Activated CD4-positive, alpha-beta T cell treated with anti-CD3 and anti-CD28 coated beads, Interleukin-2, amount 50 U/mL, for 4 hours (primary cell): Measurements from ENCODE around the gene MEG3.

Experiments used
- DNase-seq, 2 experiments: peaks; one replicate each; pipeline ENCODE4 v3.0.0-alpha.2; 2020

The MEG3 gene

DNA sequence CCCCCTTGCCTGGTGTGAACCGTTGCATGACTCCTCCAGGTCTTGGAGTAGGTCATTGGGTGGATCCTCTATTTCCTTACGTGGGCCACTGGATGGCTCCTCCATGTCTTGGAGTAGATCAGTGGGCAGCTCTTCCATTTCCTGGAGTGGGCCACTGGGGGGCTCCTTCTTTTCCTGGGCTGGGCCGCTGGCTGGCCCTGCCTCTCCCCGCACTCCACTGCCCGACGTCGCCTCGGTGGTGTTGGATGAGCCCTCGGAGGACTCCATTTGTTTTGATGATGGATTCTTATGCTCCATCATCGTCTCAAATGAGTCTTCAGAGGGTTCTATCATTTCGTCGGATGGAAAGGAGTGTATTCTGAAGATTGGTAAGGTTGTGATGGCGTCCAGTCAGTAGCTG, 58.5 kb downstream of the MEG3 start:
- DNase-seq: no peak

DNA sequence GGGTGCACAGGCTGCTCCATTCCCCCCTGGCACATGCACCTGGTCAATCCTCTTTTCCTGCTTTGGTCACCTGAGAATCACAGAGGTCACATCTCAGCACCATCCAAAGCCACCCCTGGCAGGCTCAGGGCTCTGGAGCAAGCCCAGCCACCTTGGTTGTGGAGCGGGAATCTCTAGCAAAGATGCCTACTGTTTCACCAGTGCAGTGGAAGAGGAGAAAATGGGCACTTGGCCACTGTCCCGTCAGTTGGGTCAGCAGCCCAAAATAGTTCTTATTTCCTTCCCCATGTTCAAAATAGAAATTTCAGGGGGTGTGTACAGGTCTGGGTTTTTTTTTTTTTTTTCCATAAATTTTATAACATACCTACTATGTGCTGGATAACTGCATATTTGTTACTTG, 59.3 kb downstream of the MEG3 start:
- no peak for DNase-seq

DNA sequence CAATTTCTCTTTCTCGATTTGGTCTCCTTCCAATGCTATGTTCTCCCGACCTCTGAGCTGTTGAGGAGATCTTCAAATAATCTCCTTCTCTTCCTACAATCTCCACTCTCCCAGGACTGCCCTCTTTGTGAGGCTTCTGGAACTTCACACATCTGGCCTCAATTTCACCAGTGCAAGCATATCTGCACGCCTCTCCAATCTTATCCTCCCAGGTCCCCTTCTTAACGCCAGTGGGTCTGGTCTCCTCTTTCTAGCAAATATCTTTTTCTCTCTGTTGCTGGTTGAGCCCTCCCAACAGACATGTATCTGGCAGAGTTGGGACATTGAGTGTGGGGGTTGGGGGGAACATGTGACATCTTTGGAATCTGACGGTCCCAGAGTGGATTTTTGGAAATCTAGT, 59.7 kb downstream of the MEG3 start:
- no peak for DNase-seq

DNA sequence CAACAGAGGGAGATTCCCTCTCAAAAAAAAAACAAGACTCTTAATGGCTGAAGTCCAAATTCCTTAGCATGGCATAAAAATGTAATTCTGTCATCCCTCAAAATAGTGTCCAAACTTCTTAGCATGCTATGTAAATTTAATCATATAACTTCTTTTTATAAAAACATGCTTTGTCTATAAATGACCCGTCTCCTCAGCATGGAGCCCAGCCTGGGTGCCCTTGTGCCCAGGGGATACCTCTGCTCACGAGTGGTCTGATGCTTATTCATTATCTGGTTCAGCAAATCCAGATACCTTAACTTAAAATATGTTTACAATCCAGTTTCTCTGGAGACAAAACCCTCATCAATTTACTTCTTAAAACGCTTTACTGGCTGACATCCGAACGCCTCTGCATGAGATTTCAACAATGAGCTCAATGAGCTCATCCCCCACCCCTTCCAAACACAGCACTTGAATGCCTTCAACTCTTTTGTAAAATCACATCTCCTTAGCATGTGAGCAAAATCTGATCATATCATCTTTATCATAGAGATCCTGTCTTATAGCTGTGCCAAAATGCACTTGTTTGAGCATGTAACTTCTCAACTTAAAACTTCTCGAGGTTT, 61.9 kb downstream of the MEG3 start:
- no peak for DNase-seq

DNA sequence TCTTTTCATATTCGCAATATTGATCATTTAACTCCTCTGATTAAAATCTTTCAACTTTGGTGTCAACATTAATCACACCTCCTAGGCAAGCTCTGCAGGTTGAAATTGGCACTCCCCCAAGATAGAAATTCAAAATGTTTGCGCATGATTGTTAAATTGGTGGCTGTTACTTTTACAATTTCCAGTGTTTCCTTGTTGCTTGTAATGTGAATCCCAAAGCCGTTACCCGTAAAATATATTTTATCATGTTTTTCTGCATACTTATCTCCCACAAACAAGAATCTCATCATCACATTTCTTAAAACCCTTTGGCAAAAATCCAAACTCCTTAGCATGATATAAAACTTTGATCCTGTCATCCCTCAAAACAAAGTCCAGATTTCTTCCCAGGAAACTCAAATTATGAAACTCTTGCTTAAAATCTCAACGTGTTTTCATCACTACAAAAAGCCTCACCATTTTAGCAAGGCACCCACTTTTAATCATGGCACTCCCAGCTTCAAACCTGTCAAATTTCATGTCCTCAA, 62.9 kb downstream of the MEG3 start:
- no peak for DNase-seq

DNA sequence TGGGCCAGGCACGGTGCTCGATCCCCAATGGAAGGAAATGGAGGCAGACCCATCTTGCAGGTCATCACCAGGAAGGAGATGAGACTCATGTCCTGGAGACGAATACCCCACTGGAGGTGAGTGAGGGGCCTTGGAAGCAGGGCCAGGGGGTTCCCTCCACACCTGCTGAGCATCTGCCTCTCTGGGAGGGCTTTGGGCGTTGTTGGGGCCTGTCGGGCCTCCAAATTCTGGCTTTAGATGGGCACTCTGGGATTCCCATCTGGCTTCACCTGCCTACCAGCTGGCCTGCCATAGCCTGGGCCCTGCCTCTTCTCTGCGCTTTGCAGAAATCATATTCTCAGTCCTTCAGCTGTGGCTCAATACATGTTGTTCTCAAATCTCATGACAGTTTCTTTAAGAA, 63.7 kb downstream of the MEG3 start:
- DNase-seq: no peak

DNA sequence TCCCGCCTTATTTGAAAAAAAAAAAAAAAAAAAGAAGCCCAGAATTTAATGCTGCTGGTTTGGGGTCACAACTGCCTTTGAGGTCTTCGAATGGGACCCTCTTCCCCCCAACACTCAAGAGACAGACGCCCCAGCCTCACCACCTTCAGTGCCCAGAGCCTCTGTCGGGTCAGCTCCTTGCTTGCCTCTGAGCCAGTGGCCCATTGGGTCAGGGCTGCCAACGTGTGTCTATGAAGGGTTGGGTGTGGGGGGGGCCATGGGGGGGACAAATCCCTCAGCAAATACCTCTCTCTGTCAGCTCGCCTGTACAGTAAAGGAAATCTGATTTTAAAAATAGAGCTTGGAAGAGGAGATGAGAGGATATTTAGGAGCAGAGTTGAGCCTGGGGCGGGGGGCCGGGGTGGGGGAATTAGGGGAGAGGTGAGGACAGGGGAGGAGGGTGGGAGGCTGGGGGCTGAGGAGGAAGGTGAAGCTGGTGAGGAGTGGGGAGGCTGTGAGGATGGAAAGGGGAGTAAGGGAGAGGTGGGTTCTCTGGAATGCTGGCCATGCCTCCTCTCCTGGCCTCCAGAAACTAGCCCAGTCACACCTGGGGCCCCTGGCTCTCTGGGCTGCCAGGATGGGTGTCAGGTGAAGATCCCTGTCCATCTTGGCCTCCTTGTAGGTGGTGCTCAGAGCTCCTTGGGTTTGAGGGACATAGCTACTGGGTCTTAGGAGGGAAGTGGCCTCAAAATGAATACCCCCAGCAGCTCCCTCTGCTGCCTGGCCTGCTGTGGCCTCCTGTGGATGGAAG, 64.3 kb downstream of the MEG3 start:
- no peak for DNase-seq

DNA sequence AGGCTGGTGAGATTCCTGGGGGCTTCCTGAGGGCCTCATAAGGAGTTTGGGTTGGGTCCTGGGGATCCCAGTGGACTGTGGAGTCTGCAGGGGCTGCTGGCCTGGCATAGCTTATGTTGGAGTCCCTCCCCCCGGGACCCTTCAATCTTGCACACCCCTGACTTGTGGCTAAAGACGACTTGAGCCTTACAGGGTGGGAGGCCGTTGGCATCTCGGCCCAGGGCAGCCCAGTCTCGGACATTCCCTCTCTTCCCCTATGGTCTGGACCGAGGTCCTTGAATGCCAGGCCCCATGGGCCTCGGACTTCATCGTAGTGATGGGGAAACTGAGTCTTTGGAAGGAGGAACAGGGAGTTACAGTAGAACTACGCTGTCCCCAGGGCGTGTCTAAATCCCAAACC, 65.1 kb downstream of the MEG3 start:
- no peak for DNase-seq

DNA sequence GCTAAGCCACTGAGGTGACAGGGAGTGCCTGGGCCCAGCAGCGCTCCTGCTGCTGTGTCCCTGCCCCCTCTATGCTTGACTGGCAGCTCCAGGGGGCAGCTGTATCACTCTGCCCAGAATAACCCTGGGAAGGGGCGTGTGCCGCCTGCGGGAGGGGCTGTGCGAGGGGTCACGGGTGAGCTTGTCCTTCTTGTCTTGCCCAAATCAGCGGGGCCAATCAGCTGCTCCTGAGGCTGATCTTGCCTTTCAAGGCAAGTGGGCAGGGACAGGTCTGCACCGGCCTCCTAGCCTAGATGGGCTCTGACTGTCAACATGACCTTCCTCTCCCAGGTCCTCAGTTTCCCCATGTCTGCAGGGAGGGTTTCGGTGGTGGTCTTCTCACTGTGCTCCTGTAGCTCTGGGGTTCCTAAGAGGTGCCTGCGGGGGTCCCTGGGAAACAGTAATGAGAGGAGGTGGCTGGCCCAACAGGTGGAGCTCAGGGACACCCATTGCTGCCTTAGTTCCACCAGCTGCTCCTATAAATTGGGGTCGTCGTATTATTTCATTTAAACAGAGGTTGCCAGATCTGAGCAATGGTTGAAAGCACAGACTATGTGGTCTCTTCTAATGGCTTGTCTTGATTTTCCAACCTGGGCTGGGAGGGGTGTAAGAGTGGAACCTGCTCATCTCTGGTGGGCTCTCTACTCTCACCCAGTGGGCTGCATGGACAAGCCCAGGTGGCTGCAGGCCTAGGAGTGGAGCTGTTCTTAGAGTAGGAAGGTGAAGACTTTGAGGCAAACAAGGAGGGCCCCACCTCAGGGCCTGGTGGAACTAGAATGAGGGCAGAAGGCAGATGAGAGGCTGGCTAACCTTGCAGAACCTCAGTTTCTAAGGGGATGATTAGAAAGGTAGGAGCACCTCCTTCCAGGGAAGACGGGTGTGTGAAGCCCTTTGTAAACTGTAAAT, 65.9 kb downstream of the MEG3 start:
- no peak for DNase-seq

DNA sequence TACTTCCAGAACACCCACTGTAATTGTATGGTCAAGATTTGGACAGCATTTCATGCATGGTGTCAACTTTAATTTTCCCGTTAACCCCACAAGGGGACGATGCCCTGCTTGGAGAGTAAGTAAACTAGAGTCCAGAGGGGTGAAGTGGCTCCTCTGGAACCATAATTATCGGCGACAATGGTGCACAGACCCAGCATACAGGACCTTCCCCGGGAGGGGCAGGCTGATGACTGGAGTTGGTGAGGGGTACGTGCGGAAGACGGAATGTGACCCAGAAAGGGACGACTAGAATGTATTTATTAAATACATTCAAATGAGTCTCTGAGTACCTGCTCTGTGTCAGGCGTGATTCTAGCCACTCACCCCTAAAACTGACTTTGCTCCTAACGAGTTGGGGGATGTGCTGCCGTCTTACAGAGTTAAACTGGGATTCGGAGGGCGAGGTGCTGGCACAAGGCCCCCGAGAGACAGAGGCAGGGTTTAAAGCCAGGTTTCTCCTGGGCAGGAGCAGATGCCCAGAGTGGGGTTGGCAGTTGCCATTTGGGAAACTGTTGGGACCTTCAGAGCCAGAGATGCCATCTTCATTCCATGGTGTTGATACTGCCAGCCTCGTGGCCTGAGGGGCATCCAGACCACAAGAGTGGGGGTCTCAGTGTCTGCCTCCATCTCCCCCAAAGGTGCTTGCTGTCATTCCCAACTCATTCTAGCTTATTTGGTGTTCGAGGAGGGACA, 66.7 kb downstream of the MEG3 start:
- no peak for DNase-seq

DNA sequence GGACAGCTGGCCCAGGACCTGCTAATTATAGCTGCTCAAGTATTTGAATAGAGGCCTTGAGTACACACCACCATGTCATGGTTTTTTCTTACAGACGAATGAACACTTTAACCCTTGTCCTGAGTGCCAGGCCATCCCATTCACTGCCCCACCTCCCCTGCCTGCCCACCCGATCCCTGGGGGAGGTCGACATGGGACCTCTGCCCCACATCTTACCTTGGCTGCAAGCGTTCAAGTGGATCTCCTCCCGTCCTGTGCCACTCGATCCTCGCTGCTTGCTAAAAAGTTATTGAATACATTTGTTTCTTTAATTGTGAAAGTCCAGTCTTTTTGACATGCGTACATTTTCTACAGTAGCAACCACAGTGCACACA, 67.3 kb downstream of the MEG3 start:
- DNase-seq: no peak

DNA sequence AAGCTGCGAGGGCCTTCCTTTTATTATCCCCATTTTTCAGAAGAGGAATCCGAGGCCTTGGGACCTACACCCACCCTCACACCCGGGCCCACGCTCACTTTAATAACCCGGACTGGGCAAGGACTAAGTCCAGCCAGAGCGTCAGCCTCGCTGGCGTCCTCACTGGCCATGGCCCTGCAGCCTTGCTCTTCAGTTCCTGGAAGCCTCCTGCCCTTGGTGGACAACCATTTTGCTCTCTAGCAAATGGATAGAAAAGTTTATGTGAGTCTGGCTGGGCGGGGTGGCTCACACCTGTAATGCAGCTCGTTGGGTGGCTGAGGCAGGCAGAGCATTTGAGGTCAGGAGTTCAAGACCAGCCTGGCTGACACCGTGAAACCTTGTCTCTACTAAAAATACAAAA, 67.8 kb downstream of the MEG3 start:
- DNase-seq: no peak

DNA sequence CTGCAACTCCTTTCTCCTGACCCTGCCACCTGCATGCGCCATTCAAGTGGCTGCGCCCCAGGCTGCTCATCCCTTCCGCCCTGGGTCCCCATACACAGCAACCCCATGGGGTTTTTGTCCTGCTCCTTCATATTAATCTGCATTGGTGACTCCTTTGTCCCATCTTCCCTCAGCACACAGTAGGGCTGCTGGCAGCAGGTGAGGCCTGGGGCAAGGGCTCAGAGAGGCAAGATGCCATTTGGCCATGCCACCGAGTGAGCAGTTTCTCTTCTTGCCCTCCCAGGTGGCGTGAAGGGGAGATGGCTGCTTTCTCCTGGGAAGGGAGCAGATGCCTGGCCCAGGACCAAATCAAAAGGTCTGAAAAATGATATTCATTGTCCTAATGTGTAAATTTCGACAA, 68.5 kb downstream of the MEG3 start:
- no peak for DNase-seq

DNA sequence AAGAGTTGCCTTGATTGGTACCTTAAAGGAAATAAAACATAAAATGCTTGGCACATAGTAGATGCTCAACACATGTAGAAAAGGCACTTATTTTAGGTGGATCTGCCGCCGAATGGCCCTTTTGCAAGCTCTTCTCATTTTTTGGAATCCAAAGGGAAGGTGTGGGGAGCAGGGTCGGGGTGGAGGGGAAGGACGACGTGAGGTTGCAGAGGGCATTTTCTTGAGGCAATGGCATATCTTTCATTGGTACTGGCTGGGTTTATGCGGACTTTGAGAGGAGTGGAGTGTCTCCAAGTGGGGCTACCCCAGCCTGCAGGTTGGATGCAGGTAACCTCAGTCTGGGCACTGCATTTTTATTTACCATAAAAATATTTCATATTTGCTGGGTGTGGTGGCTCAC, 69.5 kb downstream of the MEG3 start:
- DNase-seq: no peak

DNA sequence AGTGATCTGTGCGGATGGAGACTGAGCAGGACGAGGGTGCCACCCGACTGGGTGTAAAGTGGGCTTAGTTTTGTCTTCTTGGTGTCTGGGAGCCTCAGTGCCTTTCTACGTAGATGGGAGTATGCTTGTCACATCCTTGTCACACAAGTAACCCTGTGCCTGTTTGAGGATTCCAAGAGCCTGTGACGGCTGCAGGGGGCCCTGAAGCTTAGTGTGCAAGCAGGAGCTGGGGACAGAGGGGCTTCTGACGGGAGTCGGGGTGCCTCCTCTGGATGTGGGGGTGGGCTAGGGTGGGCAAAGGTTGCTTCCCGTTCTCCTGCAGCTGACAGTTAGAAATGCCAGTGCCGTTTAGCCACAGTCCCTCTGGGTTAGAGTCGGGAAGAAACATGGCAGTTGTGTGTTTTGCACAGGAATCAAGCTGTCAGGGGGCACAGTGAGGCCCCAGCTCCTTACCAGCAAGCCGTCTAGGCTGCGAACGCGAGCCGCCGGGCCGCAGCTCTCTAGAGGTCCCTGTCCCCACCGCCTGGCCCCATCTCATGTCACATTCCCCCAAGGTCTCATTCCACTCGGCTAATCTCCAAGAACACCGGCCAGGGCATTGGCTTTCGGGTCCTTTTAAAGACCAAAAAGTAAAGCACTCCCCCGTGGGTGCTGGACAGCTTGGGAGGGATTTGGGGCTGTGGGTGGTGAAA, 70.6 kb downstream of the MEG3 start:
- DNase-seq: no peak

DNA sequence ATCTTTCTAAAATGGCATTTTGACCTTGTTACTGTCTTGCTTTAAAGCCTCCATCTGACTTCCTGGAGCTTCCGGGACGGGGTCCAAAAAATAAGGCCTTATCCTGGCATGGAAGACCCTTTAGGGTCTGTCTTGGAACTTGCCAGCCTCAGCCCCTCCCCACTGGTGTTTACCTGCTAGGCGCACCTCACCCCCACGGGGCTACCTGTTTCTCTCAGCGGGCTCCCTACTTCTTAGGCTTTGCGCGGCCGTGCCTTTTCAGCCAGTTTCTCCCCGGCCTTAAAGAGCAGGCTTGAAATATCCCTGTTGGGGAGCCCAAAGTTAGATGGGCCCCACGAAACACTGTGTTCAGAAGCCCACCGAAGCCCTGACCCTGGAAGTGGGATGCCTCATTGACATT, 72.5 kb downstream of the MEG3 start:
- DNase-seq: no peak

DNA sequence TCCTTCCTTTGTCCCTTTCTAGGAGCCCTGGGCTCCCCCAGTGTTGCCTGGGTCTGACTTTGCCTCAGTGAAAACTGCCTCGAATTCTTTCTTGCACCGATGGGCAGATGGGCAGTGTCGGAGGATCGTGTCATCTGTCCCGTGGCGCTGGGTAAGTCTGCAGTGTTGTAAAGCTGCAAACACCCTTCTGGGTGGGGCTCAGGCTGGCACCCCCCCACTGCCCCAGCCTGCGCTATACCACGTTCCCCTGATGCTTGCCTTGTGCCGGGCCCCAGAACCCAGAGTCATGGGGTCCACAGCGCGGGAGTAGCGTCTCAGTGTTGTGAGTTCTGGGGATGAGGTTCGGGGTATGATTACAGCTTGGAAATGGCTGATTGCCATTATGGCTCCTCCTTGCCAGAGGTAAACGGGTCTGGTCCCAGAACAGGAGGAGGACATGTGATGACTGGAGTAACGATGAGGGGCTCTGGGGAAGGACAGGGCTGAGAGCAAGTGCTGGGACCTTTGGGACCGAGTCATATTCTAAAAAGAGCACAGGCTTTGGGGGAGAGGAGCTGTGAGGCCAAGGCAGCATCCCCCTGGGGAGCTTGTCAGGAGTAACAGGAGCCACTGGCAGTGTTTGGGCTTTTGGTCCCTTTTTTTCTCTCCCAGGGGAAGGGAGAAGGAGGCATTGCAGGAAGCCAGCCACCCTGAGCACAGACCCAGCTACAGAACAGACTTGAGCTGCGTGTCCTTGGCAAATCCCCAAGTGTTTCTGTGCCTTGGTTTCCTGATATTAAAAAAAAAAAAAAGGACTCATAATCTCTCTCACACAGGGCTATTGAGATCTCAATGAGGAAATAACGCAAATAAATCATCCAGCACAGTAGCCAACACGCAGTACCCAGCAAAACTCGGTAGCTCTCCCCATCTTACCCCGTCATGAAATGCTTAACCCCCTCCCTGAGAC, 73.3 kb downstream of the MEG3 start:
- no peak for DNase-seq

DNA sequence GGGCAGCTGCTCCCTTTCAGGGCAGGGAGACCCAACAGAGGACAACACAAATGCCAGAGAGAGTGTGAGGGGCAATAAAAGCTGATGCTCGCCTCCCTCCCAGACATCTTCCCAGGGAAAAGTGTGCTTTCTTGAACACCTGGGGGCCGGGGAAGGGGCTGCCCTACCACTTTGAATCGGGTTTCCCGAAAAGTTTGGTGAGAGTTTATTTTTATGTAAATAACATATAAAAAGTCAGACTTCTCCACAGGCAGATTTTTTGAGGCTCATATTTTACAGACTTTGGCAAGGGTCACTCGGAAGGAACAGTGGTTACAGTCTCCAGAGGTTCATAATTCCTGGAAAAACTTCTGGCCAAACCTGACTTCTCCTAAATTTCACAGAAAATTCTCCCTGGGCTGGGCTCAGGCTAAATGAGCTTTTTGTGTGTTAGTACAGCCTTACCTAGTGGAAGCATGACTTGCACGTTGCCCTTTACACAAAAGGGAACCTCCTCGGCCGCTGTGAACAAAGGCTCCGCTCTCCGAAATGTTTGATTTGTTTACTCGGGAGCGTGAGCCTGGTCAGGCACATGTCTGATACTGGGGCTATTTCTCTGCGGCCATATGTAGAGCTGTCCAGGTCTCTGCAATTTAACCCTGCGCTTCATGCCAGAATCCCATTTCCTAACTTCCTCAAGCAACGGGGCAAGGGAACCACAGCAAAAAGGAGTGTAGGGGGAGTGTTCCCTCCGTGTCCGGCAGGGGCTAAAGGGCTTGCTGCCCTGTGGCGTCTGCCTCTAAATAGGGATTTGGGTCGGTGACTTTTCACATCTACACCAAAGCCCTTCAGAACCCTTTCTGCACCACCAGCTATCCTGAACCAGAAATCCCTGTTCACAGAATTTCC, 74.2 kb downstream of the MEG3 start:
- DNase-seq: no peak

DNA sequence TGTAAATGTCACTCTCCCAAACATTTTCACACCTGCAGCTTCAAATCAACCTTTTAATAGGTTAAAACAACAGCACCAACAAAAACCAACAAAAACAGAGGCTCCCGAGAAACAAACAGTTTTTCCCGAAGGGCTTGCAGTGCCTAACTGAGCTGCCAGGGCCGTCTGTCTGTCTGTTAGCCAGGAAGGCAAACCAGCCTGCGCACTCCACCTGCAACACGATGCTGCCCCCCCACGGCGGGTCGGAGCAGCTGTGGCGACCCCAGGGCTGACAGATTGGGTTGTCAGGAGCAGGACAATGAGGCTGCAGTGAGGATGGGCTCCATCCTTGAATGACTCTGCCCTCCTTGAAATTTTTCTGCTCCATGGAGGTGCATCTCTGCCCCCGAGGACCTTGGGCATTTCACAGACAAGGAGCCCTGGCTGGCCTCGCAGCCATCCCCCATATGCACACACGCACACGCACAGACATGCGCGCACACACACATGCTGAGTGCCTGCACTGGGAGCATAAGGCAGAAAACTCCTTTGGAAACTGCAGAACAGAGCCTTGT, 75.0 kb downstream of the MEG3 start:
- no peak for DNase-seq
